ENCODE measurements around the gene AHCY.

DNA sequence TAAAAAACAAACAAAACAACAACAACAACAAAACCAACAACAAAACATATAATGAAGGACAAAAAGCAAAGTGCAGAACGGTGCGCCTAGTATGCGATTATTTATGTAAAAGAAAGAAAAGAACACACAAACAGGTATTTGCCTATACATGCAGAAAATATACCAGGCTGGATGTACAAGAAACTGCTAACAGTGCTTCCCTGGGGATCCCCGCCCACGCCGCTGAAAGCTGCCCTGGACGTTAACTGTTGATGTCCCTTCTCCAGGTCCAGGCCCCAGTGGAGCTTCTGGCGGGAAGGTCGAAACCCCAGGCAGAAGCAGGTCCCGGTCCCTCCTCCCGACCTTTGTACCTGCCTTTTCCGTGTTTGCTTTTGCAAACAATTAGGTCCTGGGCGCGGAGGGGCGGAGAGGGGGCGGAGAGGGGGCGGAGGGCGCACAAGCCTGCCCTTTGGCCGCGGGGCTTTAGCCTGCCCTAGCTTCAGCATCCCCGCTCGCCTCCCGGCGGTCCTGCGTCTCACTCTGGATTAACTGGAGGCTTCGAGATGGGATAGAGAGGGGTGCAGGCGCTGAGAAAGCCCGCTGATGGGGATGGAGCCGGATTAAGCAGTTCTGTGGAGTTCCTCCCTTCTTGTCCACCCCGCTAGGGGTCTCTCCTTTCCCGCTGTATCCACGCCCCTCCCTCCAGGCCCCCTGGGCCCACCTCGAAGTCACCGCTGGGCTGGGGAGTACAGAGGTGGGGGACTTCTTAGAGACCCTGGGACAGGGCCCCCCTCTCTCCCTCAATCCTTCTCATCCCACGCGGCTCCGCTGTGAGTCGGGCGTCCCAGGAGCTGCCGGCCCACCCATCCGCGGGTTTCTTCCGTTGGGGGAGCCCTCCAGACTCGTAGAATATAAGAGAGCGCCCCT is 8.2 kb upstream of the AHCY start:
- TF ChIP-seq, protein P1, sequence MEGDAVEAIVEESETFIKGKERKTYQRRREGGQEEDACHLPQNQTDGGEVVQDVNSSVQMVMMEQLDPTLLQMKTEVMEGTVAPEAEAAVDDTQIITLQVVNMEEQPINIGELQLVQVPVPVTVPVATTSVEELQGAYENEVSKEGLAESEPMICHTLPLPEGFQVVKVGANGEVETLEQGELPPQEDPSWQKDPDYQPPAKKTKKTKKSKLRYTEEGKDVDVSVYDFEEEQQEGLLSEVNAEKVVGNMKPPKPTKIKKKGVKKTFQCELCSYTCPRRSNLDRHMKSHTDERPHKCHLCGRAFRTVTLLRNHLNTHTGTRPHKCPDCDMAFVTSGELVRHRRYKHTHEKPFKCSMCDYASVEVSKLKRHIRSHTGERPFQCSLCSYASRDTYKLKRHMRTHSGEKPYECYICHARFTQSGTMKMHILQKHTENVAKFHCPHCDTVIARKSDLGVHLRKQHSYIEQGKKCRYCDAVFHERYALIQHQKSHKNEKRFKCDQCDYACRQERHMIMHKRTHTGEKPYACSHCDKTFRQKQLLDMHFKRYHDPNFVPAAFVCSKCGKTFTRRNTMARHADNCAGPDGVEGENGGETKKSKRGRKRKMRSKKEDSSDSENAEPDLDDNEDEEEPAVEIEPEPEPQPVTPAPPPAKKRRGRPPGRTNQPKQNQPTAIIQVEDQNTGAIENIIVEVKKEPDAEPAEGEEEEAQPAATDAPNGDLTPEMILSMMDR (conservative IDR thresholded peaks at IDR 0.05; ENCODE audit: low read depth, low read length): no peak
- TF ChIP-seq POLR2A (IDR thresholded peaks at IDR 0.05; ENCODE audit: low read depth, low read length): no peak
- TF ChIP-seq SMC3 (IDR thresholded peaks at IDR 0.05; ENCODE audit: low read depth, low read length): no peak
- TF ChIP-seq BHLHE40 (IDR thresholded peaks at IDR 0.05; ENCODE audit: low read depth, low read length): no peak
- TF ChIP-seq FOS (IDR thresholded peaks at IDR 0.05; ENCODE audit: low read depth, low read length): no peak
- TF ChIP-seq, protein P2, sequence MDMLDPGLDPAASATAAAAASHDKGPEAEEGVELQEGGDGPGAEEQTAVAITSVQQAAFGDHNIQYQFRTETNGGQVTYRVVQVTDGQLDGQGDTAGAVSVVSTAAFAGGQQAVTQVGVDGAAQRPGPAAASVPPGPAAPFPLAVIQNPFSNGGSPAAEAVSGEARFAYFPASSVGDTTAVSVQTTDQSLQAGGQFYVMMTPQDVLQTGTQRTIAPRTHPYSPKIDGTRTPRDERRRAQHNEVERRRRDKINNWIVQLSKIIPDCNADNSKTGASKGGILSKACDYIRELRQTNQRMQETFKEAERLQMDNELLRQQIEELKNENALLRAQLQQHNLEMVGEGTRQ (IDR thresholded peaks at IDR 0.05; ENCODE audit: low read depth, low read length): no peak

Measured in IMR-90 (cell line).